KBM-7 (cell line): Measurements from ENCODE around the gene POLR1H.

Experiments
- DNase-seq: peaks from one replicate; pipeline ENCODE4 v3.0.0-alpha.2; 2015
- in situ Hi-C: fragments of 300-500 bp; cut with MboI; formaldehyde crosslinking; loops from 2 replicates; pipeline ENCODE4 v1.14.3; 2020; ENCODE audit warnings: low sequenced_read_pairs, low pct_unique_long_range_greater_than_20kb, mixed read lengths

The POLR1H gene

DNA sequence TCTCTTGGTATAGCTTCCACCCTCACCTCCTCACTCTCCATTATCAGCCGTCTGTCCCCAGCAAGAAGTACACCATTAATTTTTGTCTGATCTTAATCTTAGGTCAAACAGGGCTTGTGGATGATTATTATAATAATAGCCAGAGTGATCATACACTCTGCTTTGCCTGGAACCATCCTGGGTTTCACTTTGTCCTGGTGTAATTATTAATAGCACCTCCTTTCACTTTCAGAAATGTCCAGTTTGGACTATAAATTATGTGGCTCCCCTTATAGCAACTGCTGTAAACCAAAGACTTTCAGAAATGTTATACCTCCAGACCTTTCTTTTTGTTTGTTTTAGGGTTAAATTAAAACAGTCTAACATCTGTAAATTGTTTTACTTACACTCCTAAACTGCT lies 52.8 kb downstream of the POLR1H start:
- in situ Hi-C loops = no loop called here
- DNase-seq = no peak
